Heart left ventricle (tissue), 16 donors: Measurements from ENCODE around the gene MYOD1. TPM values are rescaled to one million over a fixed set of nuclear protein-coding genes. Genes with fewer than 3 reads are reported as not detected.
A peak's percentile ranks its signal among the peaks of the same experiment; 100 is the strongest.

Source experiments
- ATAC-seq, 4 donors: fragments of 200-7000 bp; cut with Tn5 transposase; one replicate each; pipeline ENCODE4 v1.9.1; 2020 to 2022; ENCODE audit warnings: moderate library complexity in 4 of 4, mild to moderate bottlenecking in 3 of 4, moderate number of reproducible peaks in 1 of 4
- DNase-seq, 5 donors: peaks; one replicate each; pipeline ENCODE4 v3.0.0-alpha.2; 2020
- H3K27ac ChIP-seq, 12 donors: fragments of 200-600 bp; sonication (generic) in 4 of 12; one replicate each; pipeline versions ENCODE4 v1.5.0 to v1.8.0; 2016 to 2022; ENCODE audit warnings: mild to moderate bottlenecking in 2 of 12
- H3K27me3 ChIP-seq, 9 donors: fragments of 200-600 bp; sonication (generic) in 2 of 9; one replicate each; pipeline versions ENCODE4 v1.5.1 to v1.8.0; 2016 to 2022; ENCODE audit warnings: mild to moderate bottlenecking in 3 of 9
- H3K36me3 ChIP-seq, 9 donors: fragments of 200-600 bp; sonication (generic) in 2 of 9; one replicate each; pipeline versions ENCODE4 v1.5.0 to v1.8.0; 2018 to 2022; ENCODE audit warnings: mild to moderate bottlenecking in 2 of 9
- H3K4me1 ChIP-seq, 12 donors: fragments of 200-600 bp; sonication (generic) in 4 of 12; one replicate each; pipeline versions ENCODE4 v1.5.0 to v1.8.0; 2016 to 2022; ENCODE audit warnings: mild to moderate bottlenecking in 3 of 12
- H3K4me3 ChIP-seq, 12 donors: fragments of 200-600 bp; sonication (generic) in 4 of 12; one replicate each; pipeline versions ENCODE4 v1.5.0 to v1.8.0; 2017 to 2022; ENCODE audit warnings: mild to moderate bottlenecking in 9 of 12, moderate library complexity in 4 of 12
- H3K9me3 ChIP-seq, 12 donors: fragments of 200-600 bp; sonication (generic) in 4 of 12; one replicate each; pipeline versions ENCODE4 v1.5.0 to v1.8.0; 2016 to 2022; ENCODE audit warnings: mild to moderate bottlenecking in 1 of 12
- CTCF ChIP-seq, 12 donors: fragments of 200-600 bp; sonication (generic) in 4 of 12; IDR thresholded peaks; one replicate each; pipeline versions ENCODE4 v1.5.0 to v1.8.0; 2018 to 2022; ENCODE audit warnings: antibody characterized with exemption in 12 of 12, mild to moderate bottlenecking in 5 of 12
- POLR2A ChIP-seq, 2 donors: fragments of 450-650 bp; IDR thresholded peaks; one replicate each; pipeline ENCODE4 v1.6.1; 2017; ENCODE audit warnings: antibody characterized with exemption in 2 of 2, mild to moderate bottlenecking in 2 of 2, moderate library complexity in 2 of 2
- WGBS, 4 donors: extraction: QIAGEN DNeasy Blood & Tissue Kit in 2 of 4; methylation state at CpG; one replicate each; pipeline versions ENCODE4 v1.1.5 to v1.1.7; 2013 to 2018; 5-methylcytosine and 5-hydroxymethylcytosine counted together
- intact Hi-C, 10 donors: fragments of 100-400 bp; cut with DNase I; formaldehyde crosslinking; loops; one replicate each; pipeline versions ENCODE4 v1.11.1 to v1.14.2; 2022
- polyA plus RNA-seq, 2 donors: library from polyadenylated mRNA; stranded (reverse); fragments of 200-250 nt; gene quantifications; one replicate each; pipeline ENCODE4 v1.2.3, GENCODE V29; 2013
- total RNA-seq, 9 donors: library from RNA; depleted of rRNA in 2 of 9; stranded (reverse); fragments of >200 nt in 2 of 9; fragmentation: NEBNext Ultra II Directional in 3 of 9; extraction: Animal tissue kit (Norgen Biotek cat#: 25700) in 3 of 9; gene quantifications; one replicate each; pipeline versions ENCODE4 v1.1.0 to v1.2.4, GENCODE V29; 2016 to 2023
- donor health status: ischemic (EF 13 %, LVEDD 7.1; RV severe dilation, severe dysfunction).
- donor health status: healthy with polysubstance abuse.
- donor health status: DM: no; HTN: yes; CAD: no.
- donor health status: DM: no; HTN: no; CAD: no.
- donor health status: ischemic (EF 25% LVEDD 6.9; RV normal size, moderate dysfunction).
- donor health status: ischemic (EF 25% LVEDD 5.7; RV mildly dilated, moderate dysfunction).
- donor health status: healthy.
- donor health status: DM: yes; HTN: yes; CAD: no.
- donor health status: ischemic (EF 35%, LVEDD 5.7; RV mildly dilated, moderate dysfunction).
- donor health status: nonischemic (EF 11% LVEDD 7.7; RV severe dilation, severe dysfunction).
- donor health status: DM: yes; HTN: yes; CAD: no.
- donor health status: PGD.
- donor health status: ischemic (EF 29% LVEDD 5.4; RV normal size, mild dysfunction).
- donor health status: nonischemic (EF 23%, LVEDD 6.1; RV moderate dilation, normal function).

Gene MYOD1
- total and polyA plus RNA-seq, 11 donors = not detected

DNA sequence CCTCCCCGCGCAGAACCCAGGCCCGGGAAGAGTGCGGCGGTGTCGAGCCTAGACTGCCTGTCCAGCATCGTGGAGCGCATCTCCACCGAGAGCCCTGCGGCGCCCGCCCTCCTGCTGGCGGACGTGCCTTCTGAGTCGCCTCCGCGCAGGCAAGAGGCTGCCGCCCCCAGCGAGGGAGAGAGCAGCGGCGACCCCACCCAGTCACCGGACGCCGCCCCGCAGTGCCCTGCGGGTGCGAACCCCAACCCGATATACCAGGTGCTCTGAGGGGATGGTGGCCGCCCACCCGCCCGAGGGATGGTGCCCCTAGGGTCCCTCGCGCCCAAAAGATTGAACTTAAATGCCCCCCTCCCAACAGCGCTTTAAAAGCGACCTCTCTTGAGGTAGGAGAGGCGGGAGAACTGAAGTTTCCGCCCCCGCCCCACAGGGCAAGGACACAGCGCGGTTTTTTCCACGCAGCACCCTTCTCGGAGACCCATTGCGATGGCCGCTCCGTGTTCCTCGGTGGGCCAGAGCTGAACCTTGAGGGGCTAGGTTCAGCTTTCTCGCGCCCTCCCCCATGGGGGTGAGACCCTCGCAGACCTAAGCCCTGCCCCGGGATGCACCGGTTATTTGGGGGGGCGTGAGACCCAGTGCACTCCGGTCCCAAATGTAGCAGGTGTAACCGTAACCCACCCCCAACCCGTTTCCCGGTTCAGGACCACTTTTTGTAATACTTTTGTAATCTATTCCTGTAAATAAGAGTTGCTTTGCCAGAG lies 2.0 kb downstream of the MYOD1 start:
- TF ChIP-seq POLR2A (IDR thresholded peaks at IDR 0.05) = no peak
- 8 to 14% (median 8%) methylated on average over 30 to 56 of the region's 56 CpGs for WGBS, 4 donors
- peaks cover 22 to 77% (median 37%) of the 10 kb centered on the region in 9 donors for H3K27me3 ChIP-seq
- peaks cover 0 to 33% (median 10%) of the 10 kb centered on the region in 12 donors for H3K4me1 ChIP-seq
- no peak overlapping the region for H3K27ac ChIP-seq
- DNase-seq (no peak), ATAC-seq (no peak)
- no peaks in the 10 kb centered on the region for H3K36me3 ChIP-seq
- no peaks in the 10 kb centered on the region for H3K9me3 ChIP-seq
- intact Hi-C loops = loop anchor here in 5 of 10 donors (2.0 to 5.0 kb wide), 3 partner anchors 119 to 124 kb away; no protein-coding TSS in a partner anchor
- H3K4me3 ChIP-seq = peak overlapping the region in 1 of 12 donors; percentile 4

DNA sequence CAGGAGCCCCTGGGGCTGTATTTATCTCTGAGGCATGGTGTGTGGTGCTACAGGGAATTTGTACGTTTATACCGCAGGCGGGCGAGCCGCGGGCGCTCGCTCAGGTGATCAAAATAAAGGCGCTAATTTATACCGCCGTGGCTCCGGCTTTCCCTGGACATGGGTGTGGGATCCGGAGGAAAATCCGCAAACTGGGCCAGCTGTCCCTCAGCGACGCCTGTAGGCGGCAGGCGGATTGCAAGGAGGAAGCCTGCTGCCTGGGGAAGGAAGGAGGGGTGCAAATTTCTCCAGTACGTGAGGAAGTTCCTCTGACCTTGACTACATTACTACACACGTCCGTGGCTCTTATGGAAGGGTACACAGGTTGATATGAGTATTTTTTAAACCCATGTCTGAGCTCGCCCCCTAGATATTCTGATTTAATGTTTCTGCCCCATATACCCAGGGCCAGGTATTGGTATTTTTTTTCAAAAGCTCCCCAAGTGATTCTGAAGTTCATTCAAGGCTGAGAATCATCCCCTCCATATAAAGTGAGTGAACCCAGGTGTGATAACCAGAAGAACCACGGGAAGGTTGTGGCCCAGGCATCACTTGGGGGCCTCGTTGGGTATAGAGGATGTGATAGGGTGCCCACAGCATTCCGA lies 2.8 kb downstream of the MYOD1 start:
- Histone ChIP-seq H3K4me3 (no peak overlapping the region), H3K36me3 (no peaks in the 10 kb centered on the region), H3K27ac (no peak overlapping the region), H3K27me3 (peaks cover 22 to 77% (median 37%) of the 10 kb centered on the region in 9 donors), H3K9me3 (no peaks in the 10 kb centered on the region), H3K4me1 (peaks cover 0 to 33% (median 10%) of the 10 kb centered on the region in 12 donors)
- ATAC-seq (peak in 1 of 4 donors; percentile 18), DNase-seq (no peak)
- intact Hi-C loops = loop anchor here in 5 of 10 donors (2.0 to 5.0 kb wide), 3 partner anchors 120 to 125 kb away; no protein-coding TSS in a partner anchor
- WGBS, 4 donors = 12 to 14% (median 13%) methylated on average over 25 of the region's 25 CpGs
- peak in 6 of 12 donors; percentile 15 to 43 (median 28) for TF ChIP-seq CTCF (IDR thresholded peaks at IDR 0.05)
- no peak for TF ChIP-seq POLR2A (IDR thresholded peaks at IDR 0.05)

- intact Hi-C loops = loop anchor here in 4 of 10 donors (5.0 kb wide), 2 partner anchors 122 to 127 kb away; no protein-coding TSS in a partner anchor
- H3K9me3 ChIP-seq = no peaks in the 10 kb centered on the region
- WGBS, 4 donors = 75 to 83% (median 77%) methylated on average over 10 of the region's 10 CpGs
- H3K36me3 ChIP-seq = no peaks in the 10 kb centered on the region
- no peak overlapping the region for H3K4me3 ChIP-seq
- H3K27ac ChIP-seq = no peak overlapping the region
- no peak for DNase-seq
- peaks cover 22 to 69% (median 35%) of the 10 kb centered on the region in 9 donors for H3K27me3 ChIP-seq
- TF ChIP-seq CTCF (IDR thresholded peaks at IDR 0.05) = no peak
- TF ChIP-seq POLR2A (IDR thresholded peaks at IDR 0.05) = no peak
- peaks cover 0 to 29% (median 10%) of the 10 kb centered on the region in 12 donors for H3K4me1 ChIP-seq
- ATAC-seq = no peak
Measured at GRCh38 chr11:17724020-17724908, 4.9 kb downstream of the MYOD1 start.

- ATAC-seq (no peak), DNase-seq (no peak)
- Histone ChIP-seq H3K9me3 (no peaks in the 10 kb centered on the region), H3K4me3 (no peak overlapping the region), H3K27ac (no peak overlapping the region), H3K4me1 (peaks cover 0 to 20% (median 10%) of the 10 kb centered on the region in 12 donors), H3K36me3 (no peaks in the 10 kb centered on the region), H3K27me3 (peaks cover 15 to 65% (median 26%) of the 10 kb centered on the region in 9 donors)
- TF ChIP-seq POLR2A (IDR thresholded peaks at IDR 0.05) (no peak), CTCF (IDR thresholded peaks at IDR 0.05) (no peak)
- 63 to 74% (median 68%) methylated on average over 2 of the region's 2 CpGs for WGBS, 4 donors
- intact Hi-C loops = no loop called here
Measured at GRCh38 chr11:17725174-17725573, 5.8 kb downstream of the MYOD1 start.
